SJSA1 (cell line): ENCODE measurements around the gene CEP170B. TPM values are rescaled to one million over a fixed set of nuclear protein-coding genes. Genes with fewer than 3 reads are reported as not detected.
"Not testable (repeated sequence)": the region's sequence is repeated elsewhere in the genome, so short reads cannot be mapped to it uniquely, and the experiment has no call there.

ENCODE experiments used
- DNase-seq, 2 experiments: peaks; one replicate each; pipeline ENCODE4 v3.0.0-alpha.2; 2015 to 2020; ENCODE audit warnings: low spot score in 2 of 2, low read depth in 1 of 2
- H3K27ac ChIP-seq: fragments of 250-450 bp; sonication (Bioruptor Pico); 2 replicates; pipeline ENCODE4 v1.5.1; 2020; ENCODE audit warnings: mild to moderate bottlenecking, moderate library complexity
- H3K27me3 ChIP-seq: fragments of 250-450 bp; sonication (Bioruptor Pico); replicated peaks from 2 replicates; pipeline ENCODE4 v1.5.1; 2020; ENCODE audit warnings: mild to moderate bottlenecking, moderate library complexity
- H3K36me3 ChIP-seq: fragments of 250-450 bp; sonication (Bioruptor Pico); 2 replicates; pipeline ENCODE4 v1.5.1; 2020; ENCODE audit warnings: mild to moderate bottlenecking
- H3K4me1 ChIP-seq: fragments of 250-450 bp; sonication (Bioruptor Pico); replicated peaks from 2 replicates; pipeline ENCODE4 v1.6.1; 2021; ENCODE audit warnings: mild to moderate bottlenecking
- H3K4me3 ChIP-seq: fragments of 250-450 bp; sonication (Bioruptor Pico); 2 replicates; pipeline ENCODE4 v1.5.1; 2020; ENCODE audit warnings: mild to moderate bottlenecking
- H3K9me3 ChIP-seq: fragments of 250-450 bp; sonication (Bioruptor Pico); replicated peaks from 2 replicates; pipeline ENCODE4 v1.5.1; 2020; ENCODE audit warnings: mild to moderate bottlenecking
- total RNA-seq: library from RNA; depleted of rRNA; stranded (reverse); fragments of >200 nt; shearing (Covaris generic); gene quantifications from 2 replicates; pipeline ENCODE4 v1.2.3, GENCODE V29; 2014

The CEP170B gene
- total RNA-seq, 1 experiment from 2014 or later: 9.3 TPM

GRCh38 chr14:104856869-104857860, 7.9 kb upstream of the CEP170B start:
- Histone ChIP-seq H3K27me3 (peaks cover 12% of the 10 kb centered on the region), H3K4me1 (no peaks in the 10 kb centered on the region), H3K36me3 (no peaks in the 10 kb centered on the region), H3K9me3 (no peaks in the 10 kb centered on the region), H3K27ac (no peak overlapping the region), H3K4me3 (no peak overlapping the region)
- no peak for DNase-seq

GRCh38 chr14:104857931-104858330, 7.1 kb upstream of the CEP170B start:
- DNase-seq, H3K36me3 ChIP-seq, H3K4me3 ChIP-seq, H3K4me1 ChIP-seq, H3K9me3 ChIP-seq, H3K27ac ChIP-seq, H3K27me3 ChIP-seq: not testable (repeated sequence)

GRCh38 chr14:104858811-104859426, 6.1 kb upstream of the CEP170B start:
- no peak overlapping the region for H3K4me3 ChIP-seq
- no peaks in the 10 kb centered on the region for H3K36me3 ChIP-seq
- H3K27me3 ChIP-seq: peaks cover 1% of the 10 kb centered on the region
- H3K9me3 ChIP-seq: no peaks in the 10 kb centered on the region
- no peak for DNase-seq
- H3K27ac ChIP-seq: no peak overlapping the region
- no peaks in the 10 kb centered on the region for H3K4me1 ChIP-seq

GRCh38 chr14:104859900-104860299, 5.2 kb upstream of the CEP170B start:
- H3K27me3 ChIP-seq: peaks cover 10% of the 10 kb centered on the region
- no peaks in the 10 kb centered on the region for H3K36me3 ChIP-seq
- H3K4me3 ChIP-seq: no peak overlapping the region
- H3K27ac ChIP-seq: no peak overlapping the region
- no peaks in the 10 kb centered on the region for H3K9me3 ChIP-seq
- H3K4me1 ChIP-seq: peaks cover 8% of the 10 kb centered on the region
- no peak for DNase-seq

GRCh38 chr14:104860414-104860813, 4.7 kb upstream of the CEP170B start:
- Histone ChIP-seq H3K27ac (no peak overlapping the region), H3K9me3 (no peaks in the 10 kb centered on the region), H3K4me3 (no peak overlapping the region), H3K4me1 (peaks cover 8% of the 10 kb centered on the region), H3K27me3 (peaks cover 10% of the 10 kb centered on the region), H3K36me3 (no peaks in the 10 kb centered on the region)
- DNase-seq: no peak

- peaks cover 10% of the 10 kb centered on the region for H3K27me3 ChIP-seq
- H3K27ac ChIP-seq: no peak overlapping the region
- no peak for DNase-seq
- peaks cover 16% of the 10 kb centered on the region for H3K4me1 ChIP-seq
- 0 out of 2 replicates have a peak, but pooled peaks cover 5% of the 10 kb centered on the region for H3K36me3 ChIP-seq
- H3K9me3 ChIP-seq: no peaks in the 10 kb centered on the region
- H3K4me3 ChIP-seq: no peak overlapping the region
Observed at GRCh38 chr14:104863131-104863862, 1.8 kb upstream of the CEP170B start.

GRCh38 chr14:104863923-104864266, 1.2 kb upstream of the CEP170B start:
- Histone ChIP-seq H3K27ac (no peak overlapping the region), H3K27me3 (peaks cover 10% of the 10 kb centered on the region), H3K36me3 (0 out of 2 replicates have a peak, but pooled peaks cover 5% of the 10 kb centered on the region), H3K9me3 (no peaks in the 10 kb centered on the region), H3K4me1 (peaks cover 16% of the 10 kb centered on the region), H3K4me3 (no peak overlapping the region)
- no peak for DNase-seq

GRCh38 chr14:104864267-104865080, 594 bp upstream of the CEP170B start:
- peaks cover 10% of the 10 kb centered on the region for H3K27me3 ChIP-seq
- H3K4me3 ChIP-seq: peak overlapping the region; percentile 25
- no peaks in the 10 kb centered on the region for H3K9me3 ChIP-seq
- no peak overlapping the region for H3K27ac ChIP-seq
- DNase-seq: no peak
- 0 out of 2 replicates have a peak, but pooled peaks cover 5% of the 10 kb centered on the region for H3K36me3 ChIP-seq
- peaks cover 16% of the 10 kb centered on the region for H3K4me1 ChIP-seq

- Histone ChIP-seq H3K4me1 (peaks cover 16% of the 10 kb centered on the region), H3K27me3 (peaks cover 10% of the 10 kb centered on the region), H3K36me3 (0 out of 2 replicates have a peak, but pooled peaks cover 5% of the 10 kb centered on the region), H3K27ac (0 out of 2 replicates have a peak overlapping the region, but pooled peaks have one; percentile 0), H3K9me3 (no peaks in the 10 kb centered on the region), H3K4me3 (peak overlapping the region; percentile 89)
- peak; percentile 51 to 70 for DNase-seq
Observed at GRCh38 chr14:104865631-104866441, 768 bp downstream of the CEP170B start.

GRCh38 chr14:104866451-104867370, 1.6 kb downstream of the CEP170B start:
- 0 out of 2 replicates have a peak, but pooled peaks cover 5% of the 10 kb centered on the region for H3K36me3 ChIP-seq
- H3K27ac ChIP-seq: no peak overlapping the region
- peak overlapping the region; percentile 89 for H3K4me3 ChIP-seq
- no peaks in the 10 kb centered on the region for H3K9me3 ChIP-seq
- no peak for DNase-seq
- peaks cover 10% of the 10 kb centered on the region for H3K27me3 ChIP-seq
- peaks cover 16% of the 10 kb centered on the region for H3K4me1 ChIP-seq

GRCh38 chr14:104867371-104868059, 2.4 kb downstream of the CEP170B start:
- no peak for DNase-seq
- H3K4me1 ChIP-seq: peaks cover 16% of the 10 kb centered on the region
- no peak overlapping the region for H3K4me3 ChIP-seq
- H3K36me3 ChIP-seq: 0 out of 2 replicates have a peak, but pooled peaks cover 5% of the 10 kb centered on the region
- no peak overlapping the region for H3K27ac ChIP-seq
- H3K9me3 ChIP-seq: no peaks in the 10 kb centered on the region
- H3K27me3 ChIP-seq: peaks cover 10% of the 10 kb centered on the region
